ENCODE data around the gene TRIM52. TPM values are rescaled to one million over a fixed set of nuclear protein-coding genes. Genes with fewer than 3 reads are reported as not detected.
"Not testable (repeated sequence)": the region's sequence is repeated elsewhere in the genome, so short reads cannot be mapped to it uniquely, and the experiment has no call there.

The TRIM52 gene
- polyA plus RNA-seq, 3 donors: 20.8 to 49.2 (median 41.5) TPM

DNA sequence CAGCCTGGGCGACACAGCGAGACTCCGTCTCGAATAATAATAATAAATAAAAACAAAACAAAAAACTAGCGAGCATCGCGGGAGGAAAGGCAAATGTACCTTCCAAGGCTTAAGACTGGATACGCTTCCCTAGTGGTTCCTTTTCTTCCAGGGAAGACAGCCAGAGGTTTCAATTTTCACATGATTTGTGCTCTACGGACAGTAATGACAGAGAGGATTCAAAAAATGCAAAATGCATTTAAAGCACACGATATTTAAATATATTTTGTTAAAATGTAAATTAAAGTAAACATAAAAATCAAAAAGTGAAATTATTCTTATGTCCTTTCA, 42.2 kb downstream of the TRIM52 start:
- DNase-seq: no peak

- DNase-seq: no peak
These were observed 43.2 kb downstream of the TRIM52 start for GRCh38 chr5:181217803-181218062.

DNA sequence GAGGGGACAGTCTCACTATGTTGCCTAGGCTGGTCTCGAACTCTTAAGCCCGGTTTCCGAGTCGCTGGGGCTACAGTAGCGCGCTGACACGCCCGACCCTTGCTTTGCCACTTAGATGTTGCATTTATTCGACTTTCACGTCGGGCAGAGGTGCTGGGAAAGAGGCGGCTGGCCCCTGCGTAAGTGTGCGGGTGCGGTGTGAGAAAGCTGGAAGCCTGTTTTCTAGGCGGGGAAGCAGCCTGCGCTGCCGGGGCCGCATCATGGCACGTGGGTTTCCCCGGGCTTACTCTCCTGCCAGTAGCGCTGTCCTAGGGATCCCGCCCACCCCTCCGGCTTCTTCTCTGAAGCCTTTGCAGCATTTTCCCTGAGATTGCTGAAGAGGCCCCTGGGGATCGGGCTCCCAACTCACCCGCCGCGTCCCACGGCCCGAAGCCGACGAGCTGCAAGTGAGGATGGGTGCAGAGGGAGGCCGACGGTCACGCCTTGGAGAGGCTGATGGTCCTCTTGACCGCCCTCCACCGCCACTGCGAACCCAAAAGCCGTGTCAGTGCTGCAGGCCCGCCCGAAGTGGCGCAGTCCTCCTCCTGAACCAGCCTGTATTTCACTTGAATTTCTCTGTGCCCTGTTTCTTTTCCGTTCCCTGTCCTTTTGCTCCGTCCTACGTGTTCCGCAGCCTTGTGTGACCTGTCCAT, 43.7 kb downstream of the TRIM52 start:
- DNase-seq: no peak

GRCh38 chr5:181215997-181216989, 44.6 kb downstream of the TRIM52 start:
- no peak for DNase-seq

DNA sequence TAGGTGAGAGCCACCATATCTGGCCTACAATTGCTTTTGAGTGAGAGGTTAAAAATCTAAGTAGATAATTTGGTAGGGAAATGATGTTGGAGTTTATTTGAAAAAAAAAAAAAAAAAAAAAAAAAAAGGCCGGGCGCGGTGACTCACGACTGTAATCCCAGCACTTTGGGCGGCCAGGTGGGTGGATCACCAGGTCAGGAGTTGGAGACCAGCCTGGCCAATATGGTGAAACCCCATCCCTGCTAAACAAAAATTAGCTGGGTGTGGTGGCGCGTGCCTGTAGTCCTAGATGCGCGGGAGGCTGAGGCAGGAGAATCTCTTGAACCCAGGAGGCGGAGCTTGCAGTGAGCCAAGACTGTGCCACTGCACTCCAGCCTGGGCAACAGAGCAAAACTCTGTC, 46.7 kb downstream of the TRIM52 start:
- not testable (repeated sequence) for DNase-seq

DNA sequence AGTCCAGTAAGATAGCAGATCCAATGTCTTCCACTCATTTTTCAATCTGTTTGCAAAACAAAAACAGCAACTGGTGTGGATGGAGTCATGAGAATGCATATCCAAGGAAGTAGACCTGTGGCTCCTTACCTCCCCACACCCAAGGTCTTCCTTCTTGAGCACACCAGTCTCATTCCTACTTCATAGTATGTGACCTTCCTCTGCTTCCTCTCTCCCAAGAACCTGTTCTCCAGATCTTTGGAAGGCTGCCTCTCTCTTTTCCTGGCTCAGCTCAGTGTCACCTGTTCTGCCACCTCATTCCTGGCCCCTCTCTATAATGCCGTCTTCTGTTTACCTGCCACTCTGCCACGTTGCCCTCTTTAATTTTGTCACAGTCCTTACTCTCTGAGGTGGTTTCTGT, 48.0 kb downstream of the TRIM52 start:
- DNase-seq: no peak

DNA sequence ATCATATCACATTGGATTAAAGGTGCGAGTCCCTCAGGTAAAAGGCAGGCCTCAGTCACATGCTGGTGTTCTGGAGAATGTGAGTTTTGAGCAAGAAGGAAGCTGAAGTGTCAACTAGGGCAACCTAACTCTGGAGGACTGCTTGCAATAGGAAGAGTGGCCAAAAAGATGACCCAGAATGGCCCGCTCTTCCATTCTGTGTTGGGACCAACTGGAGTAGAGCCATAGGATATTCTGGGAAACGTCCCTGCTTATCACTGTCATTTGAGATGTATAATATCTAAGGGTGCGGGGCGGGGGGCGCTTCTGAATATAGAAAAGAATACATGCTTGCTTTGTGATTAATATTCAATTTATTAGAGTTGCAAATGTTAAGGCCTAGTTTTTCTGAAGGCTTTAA, 48.9 kb downstream of the TRIM52 start:
- DNase-seq: no peak

DNA sequence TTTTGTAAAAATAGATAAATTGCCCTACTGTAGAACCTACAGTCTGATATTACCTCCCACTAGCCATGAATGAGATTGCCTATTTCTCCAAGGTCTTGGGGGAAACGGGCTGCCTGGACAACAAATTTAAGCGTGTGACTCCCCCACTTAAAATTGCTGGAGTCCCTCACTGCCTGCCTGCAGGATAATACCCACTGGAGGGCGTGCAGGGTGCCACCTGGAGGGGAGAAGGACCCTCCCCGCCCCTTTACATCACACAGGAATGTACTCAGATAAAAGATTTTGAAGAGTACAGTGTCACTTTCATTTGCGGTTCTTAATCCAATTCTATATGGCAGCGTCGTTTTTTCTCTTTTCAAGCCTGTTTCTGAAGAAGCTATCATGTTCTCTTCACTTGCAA, 49.7 kb downstream of the TRIM52 start:
- DNase-seq: no peak

GRCh38 chr5:181210698-181211097, 50.2 kb downstream of the TRIM52 start:
- DNase-seq: not testable (repeated sequence)

- DNase-seq: not testable (repeated sequence)
These were observed 50.8 kb downstream of the TRIM52 start for GRCh38 chr5:181210148-181210547.

GRCh38 chr5:181209006-181209405, 51.9 kb downstream of the TRIM52 start:
- not testable (repeated sequence) for DNase-seq

DNA sequence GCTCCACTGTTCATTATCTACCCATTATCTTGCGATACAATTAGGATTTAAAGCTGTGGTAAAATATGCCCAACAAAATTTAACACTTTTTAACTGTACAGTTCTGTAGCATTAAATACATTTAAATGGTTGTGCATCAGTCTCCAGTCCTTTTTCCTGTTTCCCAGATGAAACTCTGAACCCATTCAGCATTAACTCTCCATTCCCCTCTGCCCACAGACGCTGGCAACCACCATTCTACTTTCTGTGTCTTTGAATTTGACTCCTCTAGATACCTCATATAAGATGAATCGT, 53.0 kb downstream of the TRIM52 start:
- DNase-seq: no peak

- DNase-seq: no peak
These were observed 53.6 kb downstream of the TRIM52 start for GRCh38 chr5:181207214-181207959.

GRCh38 chr5:181205761-181206649, 54.9 kb downstream of the TRIM52 start:
- DNase-seq: no peak

Other genes starting within 250 kb of the TRIM52 start
- 10 to 100 TPM in 2 of 3 donors, 1 to 10 TPM in 1; 5.3 to 14.7 (median 10.2) TPM for gene BTNL9, start 220.9 kb downstream of the TRIM52 start, polyA plus RNA-seq (ENCODE audit: insufficient read length in 3 of 3)
- gene OR2V1, start 130.0 kb downstream of the TRIM52 start, polyA plus RNA-seq (ENCODE audit: insufficient read length in 3 of 3): under 1 TPM in 1 of 3 donors, not detected in 2; 0.06 TPM
- gene OR2V2, start 113.6 kb downstream of the TRIM52 start, polyA plus RNA-seq (ENCODE audit: insufficient read length in 3 of 3): under 1 TPM in 2 of 3 donors, not detected in 1; 0.04 TPM
- gene TRIM7, start 55.9 kb downstream of the TRIM52 start, polyA plus RNA-seq (ENCODE audit: insufficient read length in 3 of 3): under 1 TPM; 0.23 to 0.42 (median 0.31) TPM
- 10 to 100 TPM; 38.3 to 40.6 (median 40.1) TPM for gene TRIM41, start 37.9 kb downstream of the TRIM52 start, polyA plus RNA-seq (ENCODE audit: insufficient read length in 3 of 3)
- gene RACK1, start 17.2 kb downstream of the TRIM52 start, polyA plus RNA-seq (ENCODE audit: insufficient read length in 3 of 3): 1,000 to 10,000 TPM; 2,611 to 3,136 (median 2,727) TPM
- gene OR4F3, start 106.1 kb upstream of the TRIM52 start, polyA plus RNA-seq (ENCODE audit: insufficient read length in 3 of 3): not detected

Measured in renal pelvis (tissue), 4 donors.